HUES64 (cell line): Measurements from ENCODE around the gene EFL1.
"Not testable (repeated sequence)": the region's sequence is repeated elsewhere in the genome, so short reads cannot be mapped to it uniquely, and the experiment has no call there.

Source experiments
- H3K27ac ChIP-seq: 2 replicates; pipeline ENCODE4 v1.7.0; 2013; ENCODE audit warnings: low read depth, low read length, inconsistent platforms
- H3K27me3 ChIP-seq: 2 replicates; pipeline ENCODE4 v1.6.1; 2013; ENCODE audit warnings: mild to moderate bottlenecking, low read length; ENCODE audit not compliant: insufficient read depth
- H3K36me3 ChIP-seq: 2 replicates; pipeline ENCODE4 v1.6.1; 2013; ENCODE audit warnings: mild to moderate bottlenecking, low read length; ENCODE audit not compliant: insufficient read depth
- H3K4me1 ChIP-seq: 2 replicates; pipeline ENCODE4 v1.6.1; 2013; ENCODE audit warnings: mild to moderate bottlenecking, low read length, moderate library complexity; ENCODE audit not compliant: insufficient read depth
- H3K4me3 ChIP-seq: 2 replicates; pipeline ENCODE4 v1.5.1; 2013; ENCODE audit warnings: mild to moderate bottlenecking, low read length, moderate library complexity
- H3K9ac ChIP-seq: 2 replicates; pipeline ENCODE4 v1.6.1; 2013; ENCODE audit warnings: mild to moderate bottlenecking, low read depth, low read length
- H3K9me3 ChIP-seq: 2 replicates; pipeline ENCODE4 v1.6.1; 2013; ENCODE audit warnings: low read depth, low read length; ENCODE audit not compliant: insufficient read depth
- WGBS: fragments of 150-250, 120-280 bp; methylation state at CpG from one replicate; pipeline ENCODE4 v1.1.7; 2013; ENCODE audit warnings: missing lambda C conversion rate; 5-methylcytosine and 5-hydroxymethylcytosine counted together

EFL1 gene

DNA sequence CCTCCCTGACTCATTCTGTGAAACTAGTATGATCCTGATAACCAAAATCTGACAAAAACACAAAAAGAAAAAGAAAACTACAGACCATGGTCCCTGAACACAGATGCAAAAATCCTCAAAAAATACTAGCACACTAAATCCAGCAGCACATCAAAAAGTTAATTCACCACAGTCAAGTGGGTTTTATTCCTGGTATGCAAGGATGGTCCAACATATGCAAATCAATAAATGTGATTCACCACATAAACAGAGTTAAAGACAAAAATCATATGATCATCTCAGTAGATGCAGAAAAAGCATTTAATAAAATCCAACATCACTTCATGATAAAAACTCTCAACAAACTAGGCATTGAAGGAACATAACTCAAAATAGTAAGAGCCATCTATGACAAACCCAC, 12.9 kb upstream of the EFL1 start:
- Histone ChIP-seq H3K4me1 (no peaks in the 10 kb centered on the region), H3K4me3 (no peak overlapping the region), H3K27ac (no peak overlapping the region), H3K9me3 (peaks cover 19% of the 10 kb centered on the region), H3K27me3 (no peaks in the 10 kb centered on the region), H3K36me3 (no peaks in the 10 kb centered on the region), H3K9ac (no peak overlapping the region)

DNA sequence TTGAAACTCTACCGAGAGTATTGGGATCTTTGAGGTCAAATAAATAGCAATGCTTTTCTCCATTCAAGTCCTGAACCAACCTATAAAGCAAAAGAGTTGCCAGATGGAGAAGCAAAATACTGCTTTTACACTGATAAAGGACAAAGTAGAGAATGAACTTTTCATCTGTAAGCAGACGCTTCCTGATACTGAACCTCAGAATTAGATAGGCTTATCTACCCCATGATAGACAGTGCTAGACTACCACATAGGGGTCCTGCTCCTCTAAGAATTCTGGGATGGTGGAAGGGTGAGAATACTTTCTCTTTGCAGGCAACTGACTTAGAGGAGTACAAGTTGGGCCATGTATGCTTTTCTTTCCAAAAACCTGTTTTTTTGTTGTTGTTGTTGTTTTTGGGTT, 9.6 kb upstream of the EFL1 start:
- H3K4me1 ChIP-seq, result peaks cover 26% of the 10 kb centered on the region
- no peak overlapping the region for H3K27ac ChIP-seq
- peaks cover 19% of the 10 kb centered on the region for H3K9me3 ChIP-seq
- no peaks in the 10 kb centered on the region for H3K27me3 ChIP-seq
- no peak overlapping the region for H3K4me3 ChIP-seq
- H3K9ac ChIP-seq, result no peak overlapping the region
- no peaks in the 10 kb centered on the region for H3K36me3 ChIP-seq
- WGBS, result 94% methylated on average over 2 of the region's 2 CpGs

DNA sequence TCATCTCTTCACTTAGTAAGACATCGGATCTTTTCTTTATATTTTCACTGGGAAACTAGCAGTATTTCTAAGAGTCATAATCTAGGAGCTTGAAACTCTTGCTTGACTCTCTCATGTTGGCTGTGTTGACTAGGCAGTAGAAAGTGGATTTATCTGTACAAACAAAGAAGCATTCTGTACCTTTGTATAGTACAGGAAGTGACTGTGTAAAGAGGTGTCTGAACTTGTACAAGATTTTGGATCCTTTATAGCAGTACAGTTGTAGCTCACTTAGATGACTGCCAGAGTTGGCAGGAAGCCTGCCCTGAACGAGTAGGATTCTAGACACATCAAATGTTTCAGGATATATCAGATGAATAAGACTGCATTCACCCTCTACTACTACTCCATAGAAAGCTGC, 5.9 kb upstream of the EFL1 start:
- H3K9ac ChIP-seq, H3K4me3 ChIP-seq, H3K9me3 ChIP-seq, H3K36me3 ChIP-seq, H3K27ac ChIP-seq, H3K27me3 ChIP-seq: not testable (repeated sequence)
- peaks cover 43% of the 10 kb centered on the region for H3K4me1 ChIP-seq
- 60% methylated on average over 2 of the region's 2 CpGs for WGBS

DNA sequence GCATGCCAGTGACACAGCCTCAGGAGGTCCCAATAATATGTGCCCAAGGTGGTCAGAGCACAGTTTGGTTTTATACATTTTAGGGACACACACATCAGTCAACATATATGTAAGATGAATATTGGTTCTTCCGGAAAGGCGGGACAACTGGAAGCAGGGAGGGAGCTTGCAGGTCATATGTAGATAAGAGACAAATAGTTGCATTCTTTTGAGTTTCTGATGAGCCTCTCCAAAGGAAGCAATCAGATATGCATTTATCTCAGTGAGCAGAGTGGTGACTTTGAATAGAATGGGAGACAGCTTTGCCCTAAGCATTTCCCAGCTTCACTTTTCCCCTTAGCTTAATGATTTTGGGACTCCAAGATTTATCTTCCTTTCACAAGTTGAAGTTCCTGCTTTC, 4.6 kb upstream of the EFL1 start:
- H3K9me3 ChIP-seq, H3K9ac ChIP-seq, H3K27me3 ChIP-seq, H3K4me3 ChIP-seq, H3K36me3 ChIP-seq: not testable (repeated sequence)
- Histone ChIP-seq H3K27ac (peak overlapping the region; percentile 44; the same call in 1 of the 2 replicates), H3K4me1 (peaks cover 45% of the 10 kb centered on the region)
- WGBS, result 21% methylated on average over 2 of the region's 2 CpGs

DNA sequence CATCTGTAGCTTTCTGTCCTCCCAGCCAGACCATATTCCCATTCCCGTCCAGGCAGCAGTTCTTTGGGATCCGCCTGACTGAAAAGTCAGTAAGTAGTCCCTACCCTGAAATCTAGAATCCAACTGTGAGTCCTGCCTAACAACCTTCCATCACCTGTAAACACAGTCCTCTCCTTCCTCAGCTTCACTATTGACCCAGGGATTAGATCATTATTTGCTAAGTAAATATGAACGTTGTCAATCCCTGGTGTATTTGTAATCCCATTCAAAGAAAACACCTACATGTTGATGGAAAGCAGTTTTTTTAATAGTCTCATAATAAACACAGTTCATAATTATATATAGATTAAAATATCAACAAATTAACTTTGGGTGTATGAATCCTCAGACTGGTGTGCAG, 816 bp upstream of the EFL1 start:
- H3K4me1 ChIP-seq, result peaks cover 30% of the 10 kb centered on the region
- H3K9ac ChIP-seq, result no peak overlapping the region
- H3K36me3 ChIP-seq, result peaks cover 25% of the 10 kb centered on the region
- H3K4me3 ChIP-seq, result peak overlapping the region; percentile 99
- no peaks in the 10 kb centered on the region for H3K9me3 ChIP-seq
- H3K27ac ChIP-seq, result no peak overlapping the region
- H3K27me3 ChIP-seq, result no peaks in the 10 kb centered on the region
- WGBS, result 37% methylated on average over 2 of the region's 3 CpGs

DNA sequence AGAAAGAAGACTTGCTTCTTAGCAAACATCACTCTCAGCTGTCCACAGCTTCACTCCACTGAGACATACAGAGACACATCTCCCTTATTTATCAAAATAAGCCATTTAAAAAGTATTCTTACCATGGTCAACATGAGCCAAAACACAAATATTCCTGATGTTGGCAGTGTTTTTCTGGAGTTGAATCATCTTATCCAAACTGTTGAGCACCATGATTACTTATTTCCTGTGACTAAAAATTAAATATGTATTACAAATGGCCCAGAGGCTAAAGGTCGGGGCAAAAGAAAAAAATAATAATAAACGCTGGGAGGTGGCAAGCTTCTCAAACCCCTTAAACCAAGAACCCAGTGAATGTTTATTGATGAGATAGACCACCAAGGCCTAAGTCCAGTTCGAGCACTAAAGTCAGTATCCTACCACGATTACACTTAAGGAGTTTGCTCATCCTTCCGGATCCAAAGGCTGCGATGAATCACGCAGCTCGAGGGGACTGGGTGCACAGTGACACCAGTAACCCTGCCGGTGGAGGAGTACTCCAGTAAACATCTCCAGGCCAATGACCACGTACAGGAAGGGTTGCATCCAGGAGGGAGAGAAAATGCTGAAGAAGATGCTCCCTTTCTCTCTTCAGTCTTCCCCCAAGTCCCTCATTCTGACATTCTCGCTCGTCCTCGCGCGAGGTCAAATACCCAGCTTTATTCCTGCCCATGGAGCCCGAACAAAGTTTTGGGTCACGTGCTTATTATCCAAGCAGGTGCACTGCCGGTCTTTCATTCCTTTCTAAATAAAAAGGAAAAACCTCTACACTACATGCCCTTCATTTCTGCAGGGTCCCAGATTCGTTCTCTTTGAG, 740 bp downstream of the EFL1 start:
- Histone ChIP-seq H3K9ac (peak overlapping the region; percentile 86), H3K4me1 (peaks cover 16% of the 10 kb centered on the region), H3K27ac (peak overlapping the region; percentile 70), H3K36me3 (peaks cover 40% of the 10 kb centered on the region), H3K4me3 (peak overlapping the region; percentile 99)
- not testable (repeated sequence) for H3K9me3 ChIP-seq, H3K27me3 ChIP-seq
- 4% methylated on average over 16 of the region's 19 CpGs for WGBS

DNA sequence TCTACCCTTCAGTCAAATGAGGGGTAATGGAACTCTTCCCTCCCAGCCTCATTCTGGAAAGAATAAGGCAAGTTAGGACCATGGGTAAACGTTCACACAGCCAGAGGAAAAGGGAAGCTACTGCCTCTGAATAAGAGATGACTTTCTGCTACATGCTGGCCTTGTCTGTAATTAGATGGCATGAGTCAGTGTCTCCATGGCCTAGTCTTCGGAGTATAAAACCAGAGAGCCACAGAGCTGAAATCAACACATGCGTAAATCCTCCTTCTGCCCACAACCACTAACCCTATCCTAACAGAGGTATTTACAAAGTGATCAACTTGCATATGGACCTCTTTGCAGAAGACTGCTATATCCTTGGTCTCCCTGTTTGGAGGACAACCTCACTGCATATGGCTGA, 14.3 kb downstream of the EFL1 start:
- H3K4me3 ChIP-seq, H3K27ac ChIP-seq, H3K4me1 ChIP-seq, H3K9me3 ChIP-seq, H3K9ac ChIP-seq, H3K27me3 ChIP-seq: not testable (repeated sequence)
- 87% methylated on average over 3 of the region's 3 CpGs for WGBS
- H3K36me3 ChIP-seq, result peaks cover 16% of the 10 kb centered on the region

DNA sequence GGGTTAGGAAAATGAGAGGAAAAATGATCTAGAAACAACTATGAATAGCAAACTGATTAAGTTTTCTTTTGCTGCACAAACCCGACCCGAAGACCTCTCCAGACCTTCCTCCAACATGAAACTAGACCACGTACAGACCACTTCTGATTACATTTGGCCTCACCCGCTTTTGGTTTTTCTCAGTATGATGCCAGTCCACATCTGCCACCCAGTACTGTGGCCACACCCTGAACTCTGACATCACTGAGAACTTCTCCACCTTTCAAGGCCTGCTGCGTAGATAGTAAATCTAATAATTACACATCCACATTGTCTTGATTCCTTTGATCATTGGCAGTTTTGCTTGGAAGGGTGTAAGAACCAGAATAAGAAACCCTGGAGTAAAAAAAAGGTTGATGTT, 16.6 kb downstream of the EFL1 start:
- not testable (repeated sequence) for H3K4me1 ChIP-seq, H3K9me3 ChIP-seq, H3K4me3 ChIP-seq, H3K9ac ChIP-seq, H3K27ac ChIP-seq, H3K27me3 ChIP-seq, H3K36me3 ChIP-seq
- WGBS, result 92% methylated on average over 5 of the region's 5 CpGs

DNA sequence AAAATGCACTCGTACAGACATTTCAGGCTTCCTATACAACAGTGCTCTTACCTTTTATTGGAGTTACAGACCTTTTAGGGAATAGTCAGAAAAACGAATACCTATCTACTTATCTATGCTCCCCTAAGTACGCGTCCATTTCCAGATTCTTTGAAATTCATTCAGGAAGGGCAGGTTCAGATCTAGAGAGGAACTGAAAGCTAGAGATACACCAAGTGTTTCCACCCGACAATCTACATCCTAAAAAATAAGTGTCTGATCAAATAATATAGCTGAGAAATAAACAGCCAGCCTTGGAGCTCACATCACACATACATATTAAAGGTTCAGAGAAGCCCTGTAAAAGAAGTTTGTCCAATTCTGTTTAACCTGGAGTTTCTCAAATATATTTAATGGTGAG, 18.9 kb downstream of the EFL1 start:
- peaks cover 22% of the 10 kb centered on the region for H3K36me3 ChIP-seq
- H3K9ac ChIP-seq, H3K4me1 ChIP-seq, H3K4me3 ChIP-seq, H3K27ac ChIP-seq, H3K27me3 ChIP-seq, H3K9me3 ChIP-seq: not testable (repeated sequence)
- 100% methylated on average over 2 of the region's 5 CpGs for WGBS

DNA sequence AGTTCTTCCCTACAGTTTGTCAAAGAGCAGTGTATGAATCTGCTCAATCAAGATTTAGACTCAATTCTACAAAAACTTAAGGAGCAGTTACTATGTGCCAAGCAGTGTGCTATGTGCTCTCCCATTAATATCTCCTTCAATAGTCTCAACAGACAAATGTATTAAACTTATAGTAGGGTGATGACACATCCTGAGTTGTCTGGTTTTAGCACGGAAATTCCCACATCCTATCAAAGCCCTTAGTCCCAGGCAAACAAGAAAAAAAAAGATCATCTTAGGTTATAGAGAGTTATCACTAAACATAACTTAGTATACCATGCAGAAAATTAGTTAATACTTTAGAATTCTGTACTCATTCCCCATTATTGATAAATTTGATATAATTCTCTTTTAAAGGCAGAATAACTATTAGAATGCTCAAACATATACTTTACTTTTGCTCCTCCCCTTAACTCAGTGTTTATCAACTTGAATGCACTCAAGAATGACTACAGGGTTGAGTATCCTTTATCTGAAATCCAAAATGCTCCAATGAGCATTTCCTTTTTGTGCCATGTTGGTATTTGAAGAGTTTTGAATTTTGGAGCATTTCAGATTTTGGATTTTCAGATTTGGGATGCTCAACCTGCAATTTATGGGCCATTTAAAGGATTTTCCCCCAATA, 20.6 kb downstream of the EFL1 start:
- no CpG with 5 or more reads among the region's 1 CpG for WGBS
- H3K27ac ChIP-seq, H3K27me3 ChIP-seq, H3K9me3 ChIP-seq, H3K4me3 ChIP-seq, H3K9ac ChIP-seq, H3K4me1 ChIP-seq: not testable (repeated sequence)
- peaks cover 35% of the 10 kb centered on the region for H3K36me3 ChIP-seq

DNA sequence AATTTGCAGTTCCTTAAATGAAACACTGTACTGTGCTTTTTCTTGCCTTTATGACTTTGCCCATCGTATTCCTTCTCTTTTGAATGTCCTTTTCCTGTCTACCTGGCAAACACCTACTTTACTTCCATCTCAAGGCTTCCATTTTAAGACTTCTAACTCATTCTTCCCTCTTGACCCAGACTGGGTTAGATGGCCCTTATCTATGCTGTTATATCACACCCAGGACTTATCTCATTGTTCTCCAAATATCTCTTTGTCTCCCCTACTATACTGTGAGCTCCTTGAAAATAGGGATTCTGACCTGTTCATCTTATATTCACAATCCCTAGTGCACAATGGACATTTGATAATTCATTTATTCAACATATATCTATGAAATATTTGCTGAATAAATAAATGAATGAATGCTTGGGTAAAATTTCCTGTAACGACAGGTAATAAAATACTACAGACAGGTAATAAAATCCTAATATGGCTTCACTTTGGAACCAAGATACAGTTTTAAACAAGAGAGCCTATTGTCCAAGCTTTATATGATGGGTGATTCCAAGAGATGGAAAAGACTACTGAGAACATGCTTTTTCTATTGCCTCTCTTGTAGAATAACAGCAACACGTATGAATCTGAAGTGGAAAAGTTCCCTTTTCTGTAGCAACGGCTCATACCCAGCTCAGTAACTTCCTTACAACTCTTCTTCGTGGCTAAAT, 22.7 kb downstream of the EFL1 start:
- H3K27me3 ChIP-seq, result no peaks in the 10 kb centered on the region
- H3K9ac ChIP-seq, result no peak overlapping the region
- H3K4me1 ChIP-seq, result no peaks in the 10 kb centered on the region
- no peaks in the 10 kb centered on the region for H3K9me3 ChIP-seq
- H3K36me3 ChIP-seq, result peaks cover 35% of the 10 kb centered on the region
- no peak overlapping the region for H3K4me3 ChIP-seq
- WGBS, result 89% methylated on average over 3 of the region's 5 CpGs
- H3K27ac ChIP-seq, result no peak overlapping the region
